Activated naive CD8-positive, alpha-beta T cell treated with anti-CD3 and anti-CD28 coated beads, Interleukin-2, amount 50 U/mL, for 24 hours (primary cell): ENCODE data around the gene TTF1.
"Not testable (repeated sequence)": the region's sequence is repeated elsewhere in the genome, so short reads cannot be mapped to it uniquely, and the experiment has no call there.

ENCODE experiments used
- ATAC-seq: fragments of 150-1000 bp; cut with Tn5 transposase; one replicate; pipeline ENCODE4 v1.10.0; 2021
- DNase-seq: peaks from one replicate; pipeline ENCODE4 v3.0.0; 2021
- H3K27ac Mint-ChIP-seq: one replicate; pipeline ENCODE4 v1.8.0; 2021; ENCODE audit warnings: mild to moderate bottlenecking, mixed read lengths
- H3K27me3 Mint-ChIP-seq: one replicate; pipeline ENCODE4 v1.8.0; 2021; ENCODE audit warnings: mixed read lengths
- H3K36me3 Mint-ChIP-seq: one replicate; pipeline ENCODE4 v1.8.0; 2021; ENCODE audit warnings: low read depth, mixed read lengths
- H3K4me1 Mint-ChIP-seq: one replicate; pipeline ENCODE4 v1.8.0; 2021; ENCODE audit warnings: mixed read lengths
- H3K4me3 Mint-ChIP-seq: one replicate; pipeline ENCODE4 v1.8.0; 2021; ENCODE audit warnings: mild to moderate bottlenecking, moderate library complexity, mixed read lengths
- H3K9me3 Mint-ChIP-seq: one replicate; pipeline ENCODE4 v1.8.0; 2021; ENCODE audit warnings: mixed read lengths

The TTF1 gene

DNA sequence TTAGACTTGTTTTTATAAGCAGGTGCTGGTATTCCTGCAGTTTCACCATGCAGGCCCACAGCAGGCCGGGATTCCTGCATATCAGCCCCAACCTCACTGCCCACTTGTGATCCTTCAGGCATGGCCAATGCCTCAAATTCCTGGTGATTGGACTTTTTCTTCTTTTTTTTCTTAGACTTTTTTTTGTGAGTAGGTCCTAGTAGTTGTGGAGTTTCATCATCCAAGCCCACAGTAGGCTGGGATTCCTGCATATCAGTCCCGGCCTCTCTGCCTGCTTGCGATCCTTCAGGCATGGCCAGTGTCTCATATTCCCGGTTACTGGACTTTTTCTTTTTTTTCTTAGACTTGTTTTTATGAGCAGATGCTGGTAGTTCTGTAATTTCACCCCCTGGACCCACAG is 4.8 kb downstream of the TTF1 start:
- Mint-ChIP-seq H3K36me3 (peaks cover 72% of the 10 kb centered on the region), H3K4me1 (peaks cover 45% of the 10 kb centered on the region), H3K27ac (peak overlapping the region; percentile 31), H3K27me3 (peaks cover 1% of the 10 kb centered on the region), H3K4me3 (no peak overlapping the region), H3K9me3 (no peaks in the 10 kb centered on the region)
- ATAC-seq: no peak
- no peak for DNase-seq

DNA sequence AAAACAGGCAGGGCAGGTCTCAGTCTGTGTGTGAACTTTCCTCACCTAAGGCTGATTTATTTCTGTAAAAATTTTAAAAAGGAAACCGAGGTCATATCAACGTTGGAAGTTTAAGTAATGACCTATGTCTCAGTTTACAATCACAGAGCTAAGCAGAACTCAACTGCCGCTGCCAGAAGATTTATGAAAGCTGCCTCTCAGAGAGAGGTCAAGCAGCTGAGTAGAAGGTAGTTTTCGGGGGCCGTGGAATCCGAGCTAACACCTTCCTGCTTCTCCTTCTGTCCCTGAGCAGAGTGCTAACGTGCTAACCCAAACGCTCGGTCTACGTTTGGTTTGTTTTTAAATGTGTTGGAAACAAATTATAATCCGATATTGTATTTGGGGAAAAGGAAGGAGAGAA is 11.1 kb downstream of the TTF1 start:
- DNase-seq (no peak), ATAC-seq (no peak)
- H3K4me1 Mint-ChIP-seq: no peaks in the 10 kb centered on the region
- H3K4me3 Mint-ChIP-seq: no peak overlapping the region
- no peaks in the 10 kb centered on the region for H3K9me3 Mint-ChIP-seq
- no peak overlapping the region for H3K27ac Mint-ChIP-seq
- H3K27me3 Mint-ChIP-seq: no peaks in the 10 kb centered on the region
- H3K36me3 Mint-ChIP-seq: peaks cover 64% of the 10 kb centered on the region

- H3K9me3 Mint-ChIP-seq: no peaks in the 10 kb centered on the region
- no peak overlapping the region for H3K27ac Mint-ChIP-seq
- peaks cover 70% of the 10 kb centered on the region for H3K36me3 Mint-ChIP-seq
- no peak for DNase-seq
- no peak overlapping the region for H3K4me3 Mint-ChIP-seq
- no peaks in the 10 kb centered on the region for H3K27me3 Mint-ChIP-seq
- ATAC-seq: no peak
- no peaks in the 10 kb centered on the region for H3K4me1 Mint-ChIP-seq
These were observed 15.2 kb downstream of the TTF1 start for GRCh38 chr9:132391449-132391848.

GRCh38 chr9:132390966-132391365 is 15.7 kb downstream of the TTF1 start:
- Mint-ChIP-seq H3K4me1 (no peaks in the 10 kb centered on the region), H3K27me3 (no peaks in the 10 kb centered on the region), H3K27ac (no peak overlapping the region), H3K4me3 (no peak overlapping the region), H3K9me3 (no peaks in the 10 kb centered on the region), H3K36me3 (peaks cover 69% of the 10 kb centered on the region)
- ATAC-seq (no peak), DNase-seq (no peak)

DNA sequence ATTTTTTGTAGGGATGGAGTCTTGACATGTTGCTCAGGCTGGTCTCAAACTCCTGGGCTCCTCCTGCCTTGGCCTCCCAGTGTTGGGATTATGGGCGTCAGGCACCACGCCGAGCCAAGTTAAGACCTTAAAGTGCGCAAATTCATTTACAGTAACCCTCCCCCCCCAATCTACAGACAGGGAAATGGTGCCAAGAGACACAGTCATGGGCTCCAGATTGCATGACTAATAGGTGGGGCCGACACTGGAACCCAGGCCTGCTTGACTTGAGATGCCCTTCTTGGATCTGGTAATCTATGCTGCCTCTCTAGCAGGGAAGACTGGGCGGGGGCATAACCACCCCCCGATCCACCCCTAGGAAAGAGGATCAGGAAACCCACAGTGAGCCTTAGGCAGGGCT is 19.5 kb downstream of the TTF1 start:
- Mint-ChIP-seq H3K9me3 (no peaks in the 10 kb centered on the region), H3K4me3 (no peak overlapping the region), H3K27ac (no peak overlapping the region), H3K36me3 (peaks cover 78% of the 10 kb centered on the region), H3K27me3 (no peaks in the 10 kb centered on the region), H3K4me1 (peaks cover 30% of the 10 kb centered on the region)
- ATAC-seq: no peak
- DNase-seq: no peak

DNA sequence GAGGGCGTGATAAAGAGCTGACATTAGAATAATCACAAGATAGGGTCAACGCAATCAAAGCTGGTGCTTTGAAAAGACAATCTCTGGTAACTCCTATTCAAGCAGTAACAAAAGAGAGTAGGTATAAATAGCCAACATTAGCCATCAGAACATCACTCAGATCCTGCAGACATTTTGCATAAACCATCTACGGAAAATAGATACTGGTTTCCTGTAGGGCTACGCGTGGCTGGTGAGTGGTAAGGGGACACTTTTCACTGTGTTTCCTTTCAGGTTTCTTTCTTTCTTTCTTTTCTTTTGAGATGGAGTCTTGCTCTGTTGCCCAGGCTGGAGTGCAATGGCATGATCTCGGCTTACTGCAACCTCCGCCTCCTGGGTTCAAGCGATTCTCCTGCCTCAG is 22.3 kb downstream of the TTF1 start:
- no peaks in the 10 kb centered on the region for H3K27me3 Mint-ChIP-seq
- no peaks in the 10 kb centered on the region for H3K9me3 Mint-ChIP-seq
- ATAC-seq (no peak), DNase-seq (no peak)
- H3K4me3 Mint-ChIP-seq: no peak overlapping the region
- peaks cover 63% of the 10 kb centered on the region for H3K36me3 Mint-ChIP-seq
- H3K4me1 Mint-ChIP-seq: peaks cover 38% of the 10 kb centered on the region
- peak overlapping the region; percentile 56 for H3K27ac Mint-ChIP-seq

DNA sequence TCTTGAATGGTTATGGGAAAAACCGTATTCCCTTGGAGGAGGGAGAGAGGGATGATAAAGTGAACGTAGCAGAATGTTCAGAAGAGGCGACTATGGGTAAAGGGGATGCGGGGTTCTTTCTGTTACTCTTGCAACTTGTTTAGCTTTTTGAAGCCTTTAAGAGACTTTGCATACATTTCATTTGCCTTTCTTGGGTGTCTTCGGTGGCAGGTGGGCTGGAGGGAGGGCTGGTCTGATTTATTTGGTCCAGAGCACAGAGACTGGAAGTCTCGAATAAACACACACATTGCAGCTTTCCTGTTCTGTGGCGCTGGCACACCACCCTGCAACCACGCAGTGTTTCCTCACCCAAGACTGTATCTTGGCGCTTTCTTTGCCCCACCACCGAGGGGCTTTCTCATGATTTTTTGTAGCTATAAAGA is 23.2 kb downstream of the TTF1 start:
- Mint-ChIP-seq H3K36me3 (peaks cover 56% of the 10 kb centered on the region), H3K27me3 (no peaks in the 10 kb centered on the region), H3K4me3 (no peak overlapping the region), H3K9me3 (no peaks in the 10 kb centered on the region), H3K4me1 (peaks cover 38% of the 10 kb centered on the region), H3K27ac (peak overlapping the region; percentile 11)
- DNase-seq (no peak), ATAC-seq (no peak)

DNA sequence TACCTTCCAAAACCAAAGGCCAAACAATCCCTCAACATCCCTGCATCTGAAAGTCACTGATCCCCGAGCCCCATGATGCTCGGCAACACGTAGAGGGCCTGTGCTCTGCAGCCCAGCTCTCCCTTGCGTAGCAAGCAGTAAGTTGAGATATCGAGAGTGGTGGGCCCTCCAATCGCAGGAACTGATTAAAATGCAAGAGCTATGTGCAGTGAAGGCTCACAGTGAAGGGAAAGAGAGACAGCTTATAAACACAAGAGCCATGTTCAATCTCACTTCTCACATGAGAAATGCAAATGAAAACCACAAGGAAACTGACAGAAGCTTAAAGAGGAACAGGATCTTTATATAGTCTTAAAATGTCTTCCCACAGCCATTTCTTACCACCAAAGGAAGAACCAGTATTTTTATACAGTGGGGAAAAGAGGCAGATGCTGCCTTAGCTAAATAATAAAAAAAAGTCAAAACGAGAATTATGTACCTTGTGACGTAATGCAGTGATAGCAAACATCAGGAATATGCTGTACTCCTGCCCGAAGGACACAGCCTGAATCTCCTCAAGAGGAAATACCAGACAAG is 24.6 kb downstream of the TTF1 start:
- no peak overlapping the region for H3K4me3 Mint-ChIP-seq
- peaks cover 47% of the 10 kb centered on the region for H3K36me3 Mint-ChIP-seq
- no peak for ATAC-seq
- no peaks in the 10 kb centered on the region for H3K9me3 Mint-ChIP-seq
- DNase-seq: no peak
- peak overlapping the region; percentile 68 for H3K27ac Mint-ChIP-seq
- no peaks in the 10 kb centered on the region for H3K27me3 Mint-ChIP-seq
- peaks cover 38% of the 10 kb centered on the region for H3K4me1 Mint-ChIP-seq

DNA sequence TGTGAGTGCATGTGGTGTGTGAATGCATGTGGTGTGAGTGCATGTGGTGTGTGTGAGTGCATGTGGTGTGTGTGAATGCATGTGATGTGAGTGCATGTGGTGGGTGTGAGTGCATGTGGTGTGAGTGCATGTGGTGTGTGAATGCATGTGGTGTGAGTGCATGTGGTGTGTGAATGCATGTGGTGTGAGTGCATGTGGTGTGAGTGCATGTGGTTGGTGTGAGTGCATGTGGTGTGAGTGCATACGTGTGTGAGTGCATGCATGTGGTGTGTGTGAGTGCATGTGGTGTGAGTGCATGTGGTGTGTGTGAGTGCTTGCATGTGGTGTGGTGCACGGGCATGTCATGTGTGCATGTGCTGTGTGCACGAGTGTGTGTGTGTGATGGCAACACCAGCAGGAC is 28.2 kb downstream of the TTF1 start:
- Mint-ChIP-seq H3K36me3 (peaks cover 36% of the 10 kb centered on the region), H3K4me1 (peaks cover 29% of the 10 kb centered on the region)
- H3K4me3 Mint-ChIP-seq, DNase-seq, H3K9me3 Mint-ChIP-seq, H3K27ac Mint-ChIP-seq, H3K27me3 Mint-ChIP-seq, ATAC-seq: not testable (repeated sequence)

DNA sequence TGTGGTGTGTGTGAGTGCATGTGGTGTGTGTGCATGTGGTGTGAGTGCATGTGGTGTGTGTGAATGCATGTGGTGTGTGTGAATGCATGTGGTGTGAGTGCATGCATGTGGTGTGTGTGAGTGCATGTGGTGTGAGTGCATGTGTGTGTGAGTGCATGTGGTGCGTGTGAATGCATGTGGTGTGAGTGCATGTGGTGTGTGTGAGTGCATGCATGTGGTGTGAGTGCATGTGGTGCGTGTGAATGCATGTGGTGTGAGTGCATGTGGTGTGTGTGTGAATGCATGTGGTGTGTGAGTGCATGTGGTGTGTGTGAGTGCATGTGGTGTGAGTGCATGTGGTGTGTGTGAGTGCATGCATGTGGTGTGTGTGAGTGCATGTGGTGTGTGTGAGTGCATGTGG is 28.9 kb downstream of the TTF1 start:
- H3K27ac Mint-ChIP-seq, H3K27me3 Mint-ChIP-seq, DNase-seq, ATAC-seq, H3K4me3 Mint-ChIP-seq, H3K9me3 Mint-ChIP-seq: not testable (repeated sequence)
- H3K4me1 Mint-ChIP-seq: peaks cover 29% of the 10 kb centered on the region
- H3K36me3 Mint-ChIP-seq: peaks cover 33% of the 10 kb centered on the region

GRCh38 chr9:132372177-132373095 is 34.2 kb downstream of the TTF1 start:
- peaks cover 21% of the 10 kb centered on the region for H3K36me3 Mint-ChIP-seq
- no peak overlapping the region for H3K4me3 Mint-ChIP-seq
- ATAC-seq (no peak), DNase-seq (no peak)
- H3K9me3 Mint-ChIP-seq: no peaks in the 10 kb centered on the region
- no peaks in the 10 kb centered on the region for H3K27me3 Mint-ChIP-seq
- H3K27ac Mint-ChIP-seq: peak overlapping the region; percentile 55
- H3K4me1 Mint-ChIP-seq: peaks cover 21% of the 10 kb centered on the region

- Mint-ChIP-seq H3K4me1 (peaks cover 20% of the 10 kb centered on the region), H3K9me3 (no peaks in the 10 kb centered on the region), H3K4me3 (no peak overlapping the region), H3K27ac (no peak overlapping the region), H3K36me3 (peaks cover 14% of the 10 kb centered on the region), H3K27me3 (no peaks in the 10 kb centered on the region)
- no peak for DNase-seq
- no peak for ATAC-seq
These were observed 36.0 kb downstream of the TTF1 start for GRCh38 chr9:132370592-132370991.

DNA sequence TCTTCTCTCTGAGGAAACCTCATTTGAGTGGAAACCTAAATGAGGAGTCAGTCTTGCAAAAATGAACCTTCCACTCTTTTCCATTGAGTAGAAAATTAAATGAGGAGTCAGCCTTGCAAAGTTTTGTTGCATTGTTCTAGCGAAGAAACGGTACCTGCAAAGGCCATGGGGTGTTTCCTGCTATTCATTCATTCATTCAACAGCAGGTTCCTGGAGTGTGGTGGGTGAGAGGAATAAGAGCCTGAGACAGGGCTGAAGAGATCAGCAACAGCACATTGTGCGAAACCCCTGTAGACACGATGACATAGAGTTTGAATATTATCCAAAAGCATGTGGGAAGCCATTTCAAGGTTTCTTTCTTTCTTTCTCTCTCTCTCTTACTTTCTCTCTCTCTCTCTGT is 37.2 kb downstream of the TTF1 start:
- ATAC-seq: no peak
- Mint-ChIP-seq H3K36me3 (peaks cover 4% of the 10 kb centered on the region), H3K27ac (no peak overlapping the region), H3K4me1 (peaks cover 18% of the 10 kb centered on the region), H3K4me3 (no peak overlapping the region), H3K27me3 (no peaks in the 10 kb centered on the region), H3K9me3 (no peaks in the 10 kb centered on the region)
- no peak for DNase-seq

GRCh38 chr9:132367613-132368313 is 38.9 kb downstream of the TTF1 start:
- Mint-ChIP-seq H3K4me1 (peaks cover 6% of the 10 kb centered on the region), H3K36me3 (peaks cover 2% of the 10 kb centered on the region), H3K27ac (no peak overlapping the region), H3K4me3 (no peak overlapping the region), H3K9me3 (no peaks in the 10 kb centered on the region), H3K27me3 (no peaks in the 10 kb centered on the region)
- DNase-seq (no peak), ATAC-seq (no peak)

GRCh38 chr9:132366481-132366880 is 40.2 kb downstream of the TTF1 start:
- no peak overlapping the region for H3K27ac Mint-ChIP-seq
- DNase-seq (no peak), ATAC-seq (no peak)
- H3K27me3 Mint-ChIP-seq: no peaks in the 10 kb centered on the region
- no peaks in the 10 kb centered on the region for H3K9me3 Mint-ChIP-seq
- no peaks in the 10 kb centered on the region for H3K4me1 Mint-ChIP-seq
- H3K4me3 Mint-ChIP-seq: no peak overlapping the region
- H3K36me3 Mint-ChIP-seq: no peaks in the 10 kb centered on the region
